DMS79 (cell line): ENCODE measurements around the gene DDX19B.
A peak's percentile ranks its signal among the peaks of the same experiment; 100 is the strongest.
"Not testable (repeated sequence)": the region's sequence is repeated elsewhere in the genome, so short reads cannot be mapped to it uniquely, and the experiment has no call there.

Experiments used
- DNase-seq: peaks from one replicate; lab custom pipeline; 2025; lab: John Stamatoyannopoulos, UW

DDX19B gene

DNA sequence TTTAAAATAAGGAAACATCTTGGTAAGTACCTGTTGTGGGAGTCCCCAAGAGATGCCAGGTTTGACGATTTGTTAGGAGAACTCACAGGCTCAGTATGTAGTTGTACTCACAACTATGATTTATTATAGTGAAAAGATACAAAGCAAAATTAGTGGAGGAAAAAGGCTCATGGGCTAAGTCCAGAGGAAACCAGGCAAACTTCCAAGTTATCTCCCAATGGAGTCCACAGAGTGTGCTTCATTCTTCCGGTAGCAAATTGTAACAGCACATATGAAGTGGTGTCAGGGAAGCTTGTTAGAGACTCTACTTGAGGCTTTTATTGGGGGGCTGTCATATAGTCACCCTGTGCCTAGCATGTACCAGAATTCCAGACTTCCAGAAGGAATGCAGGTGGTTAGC lies 50.0 kb downstream of the DDX19B start:
- DNase-seq, result no peak

DNA sequence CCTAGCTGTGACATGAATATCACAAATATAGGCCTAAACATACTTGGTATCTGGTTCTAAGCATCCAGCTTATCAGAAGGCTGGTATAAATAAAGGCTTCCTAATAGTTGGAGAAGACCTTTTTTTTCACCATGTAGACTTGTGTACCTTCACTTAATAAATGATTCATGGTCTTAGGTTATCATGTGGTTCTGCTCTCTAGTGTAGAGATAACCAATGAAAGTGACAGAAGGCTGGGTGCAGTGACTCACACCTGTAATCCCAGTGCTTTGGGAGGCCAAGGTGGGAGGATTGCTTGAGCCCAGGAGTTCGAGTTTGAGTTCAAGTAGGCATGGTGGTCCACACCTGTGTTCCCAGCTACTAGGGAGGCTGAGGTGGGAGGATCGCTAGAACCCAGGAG lies 50.8 kb downstream of the DDX19B start:
- DNase-seq, result no peak

DNA sequence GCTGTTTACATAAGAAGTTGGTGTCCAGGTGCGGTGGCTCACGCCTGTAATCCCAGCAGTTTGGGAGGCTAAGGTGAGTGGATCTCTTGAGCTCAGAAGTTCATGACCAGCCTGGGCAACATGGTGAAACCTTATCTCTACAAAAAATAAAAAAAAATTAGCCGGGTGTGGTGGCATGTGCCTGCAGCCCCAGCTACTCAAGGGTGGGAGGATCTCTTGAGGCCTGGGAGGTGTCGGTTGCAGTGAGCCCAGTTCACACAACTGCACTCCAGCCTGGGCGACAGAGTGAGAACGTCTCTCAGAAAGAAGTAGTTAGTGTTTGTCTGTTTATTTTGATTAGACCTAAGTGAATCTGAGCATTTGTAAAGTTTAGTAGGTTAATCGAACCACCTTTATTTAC lies 60.6 kb downstream of the DDX19B start:
- no peak for DNase-seq

DNA sequence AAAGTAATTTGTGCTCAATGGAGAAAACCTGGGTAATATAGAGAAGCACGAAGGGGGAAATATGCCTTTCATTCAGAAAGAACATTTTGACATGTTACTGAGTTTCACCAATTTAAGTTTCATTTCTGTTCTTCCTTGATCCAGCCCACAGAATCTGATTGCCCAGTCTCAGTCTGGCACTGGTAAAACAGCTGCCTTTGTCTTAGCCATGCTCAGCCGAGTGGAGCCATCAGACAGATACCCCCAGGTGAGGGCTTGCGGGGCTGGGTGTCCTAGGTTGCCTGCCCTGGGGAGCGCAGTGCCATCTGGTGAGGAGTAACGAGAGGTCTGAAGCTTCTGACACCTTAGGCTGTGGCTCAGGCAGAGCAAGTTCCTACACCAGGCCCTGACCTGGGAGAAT lies 65.4 kb downstream of the DDX19B start:
- no peak for DNase-seq

DNA sequence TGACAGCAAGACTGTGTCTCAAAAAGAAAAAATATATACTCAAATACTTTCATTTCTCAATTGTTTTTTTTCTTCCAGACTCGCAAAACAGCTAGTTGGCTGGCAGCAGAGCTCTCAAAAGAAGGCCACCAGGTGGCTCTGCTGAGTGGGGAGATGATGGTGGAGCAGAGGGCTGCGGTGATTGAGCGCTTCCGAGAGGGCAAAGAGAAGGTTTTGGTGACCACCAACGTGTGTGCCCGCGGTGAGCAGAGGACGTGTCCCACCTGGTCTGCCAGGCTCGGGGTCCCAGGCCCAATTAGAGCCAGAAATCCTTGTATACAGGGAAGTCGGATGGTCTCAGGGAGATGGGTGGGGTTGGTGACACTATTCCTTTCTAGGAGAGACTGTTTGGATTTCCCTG lies 71.2 kb downstream of the DDX19B start:
- DNase-seq, result not testable (repeated sequence)

DNA sequence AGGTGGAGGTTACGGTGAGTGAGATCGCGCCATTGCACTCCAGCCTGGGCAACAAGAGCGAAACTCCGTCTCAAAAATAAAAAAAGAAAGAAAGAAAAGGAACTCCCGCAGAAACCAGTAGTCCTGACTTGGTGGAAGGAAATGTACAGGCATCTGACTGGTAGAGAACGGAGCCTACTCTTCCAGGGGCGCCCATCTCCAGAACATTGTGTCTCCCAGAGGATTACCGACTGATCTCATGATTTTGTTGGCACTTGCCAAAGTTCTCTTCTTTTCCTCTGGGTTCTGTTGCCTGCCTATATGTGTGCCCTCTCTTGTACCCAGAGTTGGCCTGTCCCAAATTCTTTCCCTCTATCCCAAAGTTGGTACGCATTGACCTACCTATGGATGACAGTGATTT lies 71.9 kb downstream of the DDX19B start:
- no peak for DNase-seq

DNA sequence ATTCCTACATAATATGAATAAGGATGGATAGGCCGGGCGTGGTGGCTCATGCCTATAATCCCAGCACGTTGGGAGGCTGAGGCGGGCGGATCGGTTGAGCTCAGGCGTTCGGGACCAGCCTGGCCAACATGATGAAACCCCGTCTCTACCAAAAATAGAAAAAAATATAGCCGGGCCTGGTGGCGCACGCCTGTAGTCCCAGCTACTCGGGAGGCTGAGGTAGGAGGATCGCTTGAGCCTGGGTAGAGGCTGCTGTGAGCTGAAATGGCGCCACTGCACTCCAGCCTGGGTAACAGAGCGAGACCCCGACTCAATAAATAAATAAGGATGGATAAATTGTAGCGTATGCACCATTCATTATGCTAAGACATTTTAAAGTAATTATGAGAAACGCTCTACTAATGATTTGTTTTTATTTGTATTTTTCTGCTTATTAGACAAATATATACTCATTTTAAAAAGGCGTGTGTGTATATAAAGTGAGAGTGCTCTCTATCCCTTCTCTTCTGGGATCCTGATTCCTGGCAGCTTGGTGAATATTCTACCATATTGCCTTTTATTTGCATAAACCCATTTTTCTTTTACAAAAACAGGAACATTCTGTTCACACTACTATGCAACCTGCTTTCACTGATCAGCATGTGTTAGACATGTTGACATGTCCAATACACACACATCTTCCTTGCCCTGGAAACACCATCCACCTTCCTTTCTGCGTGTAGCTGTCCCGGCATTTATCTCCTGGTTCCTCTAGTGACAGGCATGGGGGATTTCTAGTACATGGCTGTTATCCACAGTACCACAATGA lies 74.1 kb downstream of the DDX19B start:
- DNase-seq, result no peak

GRCh38 chr16:70374213-70374612 lies 75.2 kb downstream of the DDX19B start:
- no peak for DNase-seq

GRCh38 chr16:70375636-70376611 lies 76.9 kb downstream of the DDX19B start:
- DNase-seq, result no peak

DNA sequence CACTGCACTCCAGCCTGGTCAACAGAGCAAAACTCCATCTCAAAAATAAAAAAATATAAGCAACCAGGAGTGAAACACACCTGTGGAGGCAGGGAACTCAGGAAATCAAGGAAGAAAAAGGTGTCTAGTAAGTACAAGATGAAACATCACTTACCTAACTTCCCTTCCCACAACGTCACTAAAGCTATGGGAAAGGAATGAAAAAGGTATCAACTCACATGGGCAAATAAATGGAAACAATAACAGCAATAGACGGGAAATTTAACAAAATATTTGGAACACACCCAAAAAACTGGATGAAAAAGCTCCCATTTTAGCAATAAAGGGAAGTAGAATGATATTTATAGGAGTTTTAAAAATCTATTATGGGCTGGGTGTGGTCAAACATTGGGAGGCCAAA lies 78.8 kb downstream of the DDX19B start:
- DNase-seq, result no peak

- DNase-seq, result no peak
These were observed 80.0 kb downstream of the DDX19B start for GRCh38 chr16:70378869-70379493.

- peak; percentile 15 for DNase-seq
These were observed 81.4 kb downstream of the DDX19B start for GRCh38 chr16:70380248-70380918.

- DNase-seq, result peak; percentile 78
These were observed 82.1 kb downstream of the DDX19B start for GRCh38 chr16:70380919-70381603.

DNA sequence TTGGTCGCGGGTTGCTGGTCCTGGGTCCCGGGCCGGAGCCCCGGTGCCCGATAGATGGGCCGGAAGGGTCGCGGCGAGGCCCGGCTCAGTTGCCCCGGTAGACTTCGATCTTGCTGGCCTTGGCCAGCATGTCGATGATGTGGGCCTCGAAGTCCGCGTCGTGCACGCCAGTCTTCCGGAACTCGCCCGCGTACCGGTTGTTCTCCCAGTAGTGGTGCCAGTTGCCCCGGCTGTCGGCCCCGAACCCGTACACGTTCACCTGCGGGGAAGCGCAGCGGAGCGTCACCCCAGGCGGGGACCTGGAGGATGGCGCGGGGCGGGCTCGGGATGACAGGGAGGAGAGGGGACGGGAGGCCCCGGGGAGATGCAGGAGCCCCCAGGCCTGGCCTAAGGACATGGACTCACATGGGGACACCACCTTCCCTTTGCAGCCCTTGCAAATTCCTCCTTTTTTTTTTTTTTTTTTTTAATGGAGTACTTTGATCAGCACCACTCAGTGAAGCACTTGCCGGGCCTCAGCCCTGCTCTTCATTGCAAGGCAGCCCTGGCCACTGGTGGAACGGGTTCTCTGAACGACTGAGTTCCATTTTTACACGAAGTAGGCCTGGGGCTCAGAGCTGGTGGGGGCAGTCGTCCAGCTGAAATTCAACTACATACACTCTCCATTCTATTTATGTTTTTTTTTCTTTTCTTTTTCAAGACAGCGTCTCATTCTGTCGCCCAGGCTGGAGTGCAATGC lies 82.8 kb downstream of the DDX19B start:
- DNase-seq, result peak; percentile 10

DNA sequence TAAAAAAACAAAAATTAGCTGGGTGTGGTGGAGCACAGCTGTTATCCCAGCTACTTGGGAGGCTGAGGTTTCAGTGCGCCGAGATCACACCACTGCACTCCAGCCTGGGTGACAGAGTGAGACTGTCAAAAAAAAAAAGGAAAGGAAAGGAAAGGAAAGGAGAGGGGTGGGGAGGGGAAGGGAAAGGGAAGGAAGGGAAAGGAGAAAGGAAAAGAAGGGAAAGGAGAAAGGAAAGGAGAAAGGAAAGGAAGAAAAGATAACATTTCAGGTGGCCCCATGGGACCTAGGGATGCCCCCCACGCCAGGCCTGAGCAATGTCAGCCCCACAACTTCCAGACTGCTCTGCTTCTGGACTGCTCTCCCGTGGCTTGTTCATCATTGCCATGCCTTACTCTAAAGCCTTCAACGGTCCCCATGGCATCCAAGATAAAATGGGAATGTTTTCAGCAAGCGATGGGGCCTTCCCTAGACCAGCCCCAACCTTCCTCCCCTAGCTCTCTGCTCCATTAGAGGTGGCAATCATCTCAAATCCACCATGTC lies 84.5 kb downstream of the DDX19B start:
- DNase-seq, result no peak
